OCI-LY1 (cell line): ENCODE results near the gene LTV1.

Source experiments
- H2AFZ ChIP-seq: fragments of 200-600 bp; sonication (generic), shearing (Covaris generic); 2 replicates; pipeline ENCODE4 v1.6.0; 2014; ENCODE audit warnings: antibody characterized with exemption, mild to moderate bottlenecking, low read length
- H3F3A ChIP-seq: fragments of 200-600 bp; sonication (generic), shearing (Covaris generic); 2 replicates; pipeline ENCODE4 v1.6.0; 2014; ENCODE audit warnings: mild to moderate bottlenecking, antibody characterized with exemption, low read length, moderate library complexity; ENCODE audit not compliant: insufficient read depth
- H3K27ac ChIP-seq: fragments of 200-600 bp; sonication (generic); 2 replicates; pipeline ENCODE4 v1.5.1; 2014; ENCODE audit warnings: low read length, mixed run types, mild to moderate bottlenecking, low read depth; ENCODE audit not compliant: poor library complexity, severe bottlenecking
- H3K27me3 ChIP-seq: fragments of 200-600 bp; sonication (generic); 2 replicates; pipeline ENCODE4 v1.6.0; 2014; ENCODE audit warnings: antibody characterized with exemption, mild to moderate bottlenecking, low read length, moderate library complexity; ENCODE audit not compliant: insufficient read depth
- H3K36me3 ChIP-seq: fragments of 200-600 bp; sonication (generic); 2 replicates; pipeline ENCODE4 v1.6.1; 2014; ENCODE audit warnings: mild to moderate bottlenecking, antibody characterized with exemption, low read length, moderate library complexity, mixed read lengths; ENCODE audit not compliant: insufficient read depth
- H3K4me1 ChIP-seq: fragments of 200-600 bp; sonication (generic); 2 replicates; pipeline ENCODE4 v1.5.1; 2014; ENCODE audit warnings: mild to moderate bottlenecking, low read length, moderate library complexity; ENCODE audit not compliant: insufficient read depth, severe bottlenecking
- H3K4me2 ChIP-seq: fragments of 200-600 bp; sonication (generic), shearing (Covaris generic); 2 replicates; pipeline ENCODE4 v1.6.1; 2014; ENCODE audit warnings: low read length
- H3K4me3 ChIP-seq: fragments of 200-600 bp; sonication (generic); 2 replicates; pipeline ENCODE4 v1.5.1; 2014; ENCODE audit warnings: low read length, low read depth, mild to moderate bottlenecking, mixed read lengths; ENCODE audit not compliant: poor library complexity, severe bottlenecking
- H3K79me2 ChIP-seq: fragments of 200-600 bp; shearing (Covaris generic); 2 replicates; pipeline ENCODE4 v1.6.1; 2016; ENCODE audit warnings: mixed run types, low read length, mixed read lengths; ENCODE audit not compliant: insufficient read depth
- H3K9ac ChIP-seq: fragments of 200-600 bp; sonication (generic), shearing (Covaris generic); 2 replicates; pipeline ENCODE4 v1.6.1; 2014; ENCODE audit warnings: mild to moderate bottlenecking, low read length, mixed read lengths
- H3K9me2 ChIP-seq: fragments of 200-600 bp; sonication (generic), shearing (Covaris generic); 2 replicates; pipeline ENCODE4 v1.6.1; 2014; ENCODE audit warnings: low read depth, mild to moderate bottlenecking, low read length, mixed read lengths
- H3K9me3 ChIP-seq: fragments of 200-600 bp; shearing (Covaris generic); 2 replicates; pipeline ENCODE4 v1.6.1; 2014; ENCODE audit warnings: low read length, mixed read lengths
- H4K20me1 ChIP-seq: fragments of 200-600 bp; sonication (generic), shearing (Covaris generic); 2 replicates; pipeline ENCODE4 v1.6.0; 2016; ENCODE audit warnings: mild to moderate bottlenecking, low read length; ENCODE audit not compliant: insufficient read depth
- CTCF ChIP-seq: fragments of 200-600 bp; sonication (generic), shearing (Covaris generic); IDR thresholded peaks from 2 replicates; pipeline ENCODE4 v1.5.1; 2017; ENCODE audit warnings: mild to moderate bottlenecking, antibody characterized with exemption, low read length, moderate library complexity, mixed read lengths
- EZH2 ChIP-seq: fragments of 200-600 bp; sonication (generic), shearing (Covaris generic); IDR thresholded peaks from 2 replicates; pipeline ENCODE4 v1.8.0; 2017; ENCODE audit warnings: borderline replicate concordance, mixed run types, mild to moderate bottlenecking, antibody characterized with exemption, low read length, moderate library complexity, mixed read lengths

LTV1 gene

GRCh38 chr6:143823548-143823947 lies 19.6 kb upstream of the LTV1 start:
- Histone ChIP-seq H3K9ac (no peak overlapping the region), H3K9me3 (no peaks in the 10 kb centered on the region), H4K20me1 (no peaks in the 10 kb centered on the region), H3K9me2 (no peaks in the 10 kb centered on the region), H3K27ac (no peak overlapping the region), H3K79me2 (no peaks in the 10 kb centered on the region), H3F3A (no peaks in the 10 kb centered on the region), H3K4me1 (no peaks in the 10 kb centered on the region), H2AFZ (no peak overlapping the region), H3K4me2 (no peak overlapping the region), H3K36me3 (no peaks in the 10 kb centered on the region), H3K4me3 (no peak overlapping the region), H3K27me3 (no peaks in the 10 kb centered on the region)
- TF ChIP-seq CTCF (no peak), EZH2 (no peak)

DNA sequence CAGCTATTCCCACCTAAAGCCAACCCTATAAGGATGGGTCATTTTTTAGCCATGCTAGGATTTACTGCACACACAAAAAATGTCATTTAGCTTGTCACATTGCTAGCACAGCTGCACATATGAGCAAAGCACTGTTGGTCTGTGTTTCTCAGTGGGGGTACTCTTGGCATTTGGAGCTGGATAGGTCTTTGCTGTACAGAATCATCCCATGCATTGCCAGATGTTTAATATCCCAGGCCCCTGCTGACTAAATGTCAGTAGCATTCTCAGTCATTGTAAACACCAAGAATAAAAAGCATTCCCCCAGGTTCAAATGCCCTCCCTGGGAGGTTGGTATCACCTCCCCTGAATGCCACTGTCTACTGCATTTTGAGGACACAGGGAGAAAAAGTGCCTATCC lies 14.6 kb upstream of the LTV1 start:
- Histone ChIP-seq H3K4me3 (no peak overlapping the region), H4K20me1 (no peaks in the 10 kb centered on the region), H3F3A (no peaks in the 10 kb centered on the region), H3K4me1 (no peaks in the 10 kb centered on the region), H3K27me3 (no peaks in the 10 kb centered on the region), H3K9ac (no peak overlapping the region), H3K27ac (no peak overlapping the region), H3K36me3 (no peaks in the 10 kb centered on the region), H2AFZ (no peak overlapping the region), H3K4me2 (no peak overlapping the region), H3K9me3 (no peaks in the 10 kb centered on the region), H3K9me2 (no peaks in the 10 kb centered on the region), H3K79me2 (no peaks in the 10 kb centered on the region)
- TF ChIP-seq CTCF (no peak), EZH2 (no peak)

DNA sequence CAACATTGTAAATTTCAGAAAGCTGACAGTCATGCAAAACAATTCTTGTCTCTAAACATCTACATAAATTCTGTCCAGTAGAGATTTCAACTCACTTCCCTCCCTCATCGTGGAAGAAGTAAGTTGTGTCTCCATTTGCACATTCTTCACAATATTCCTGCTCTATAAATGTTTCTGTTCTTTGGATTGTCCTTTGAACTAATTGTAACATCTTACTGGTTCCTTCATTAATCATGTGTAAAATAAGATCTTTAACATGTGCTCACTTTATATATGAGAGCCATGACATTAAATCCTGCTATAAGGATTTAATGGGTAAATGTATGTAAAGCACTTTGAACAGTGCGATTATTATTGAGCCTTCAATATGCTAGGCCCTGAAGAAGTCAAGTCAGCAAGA lies 7.0 kb upstream of the LTV1 start:
- no peak overlapping the region for H3K4me2 ChIP-seq
- H4K20me1 ChIP-seq: no peaks in the 10 kb centered on the region
- H3K9ac ChIP-seq: no peak overlapping the region
- no peak overlapping the region for H2AFZ ChIP-seq
- H3K4me1 ChIP-seq: no peaks in the 10 kb centered on the region
- no peaks in the 10 kb centered on the region for H3K9me3 ChIP-seq
- TF ChIP-seq EZH2: no peak
- no peak for TF ChIP-seq CTCF
- H3K79me2 ChIP-seq: no peaks in the 10 kb centered on the region
- no peaks in the 10 kb centered on the region for H3K9me2 ChIP-seq
- H3F3A ChIP-seq: no peaks in the 10 kb centered on the region
- H3K27ac ChIP-seq: no peak overlapping the region
- 0 out of 2 replicates have a peak, but pooled peaks cover 5% of the 10 kb centered on the region for H3K27me3 ChIP-seq
- no peak overlapping the region for H3K4me3 ChIP-seq
- no peaks in the 10 kb centered on the region for H3K36me3 ChIP-seq
